GM18870 (cell line): ENCODE measurements around the gene BRSK2.

ENCODE experiments used
- ATAC-seq: cut with Tn5 transposase; IDR thresholded peaks from one replicate; pipeline ENCODE4 v1.9.1; 2021; ENCODE audit warnings: moderate library complexity; ENCODE audit not compliant: unreplicated experiment

The BRSK2 gene

GRCh38 chr11:1462698-1462975, 72.9 kb downstream of the BRSK2 start:
- no peak for ATAC-seq

GRCh38 chr11:1463056-1463455, 73.3 kb downstream of the BRSK2 start:
- no peak for ATAC-seq

- ATAC-seq, result no peak
These were observed 77.0 kb downstream of the BRSK2 start for GRCh38 chr11:1466784-1467183.

GRCh38 chr11:1467270-1467669, 77.5 kb downstream of the BRSK2 start:
- no peak for ATAC-seq

- ATAC-seq, result no peak
These were observed 78.3 kb downstream of the BRSK2 start for GRCh38 chr11:1468002-1468401.

- ATAC-seq, result no peak
These were observed 78.8 kb downstream of the BRSK2 start for GRCh38 chr11:1468473-1469066.

- ATAC-seq, result no peak
These were observed 79.7 kb downstream of the BRSK2 start for GRCh38 chr11:1469287-1469910.

GRCh38 chr11:1469911-1470680, 80.4 kb downstream of the BRSK2 start:
- no peak for ATAC-seq

GRCh38 chr11:1470681-1471611, 81.2 kb downstream of the BRSK2 start:
- no peak for ATAC-seq

- ATAC-seq, result no peak
These were observed 82.0 kb downstream of the BRSK2 start for GRCh38 chr11:1471736-1472135.

GRCh38 chr11:1472180-1473005, 82.7 kb downstream of the BRSK2 start:
- no peak for ATAC-seq

GRCh38 chr11:1473011-1473628, 83.4 kb downstream of the BRSK2 start:
- ATAC-seq, result no peak

- no peak for ATAC-seq
These were observed 84.1 kb downstream of the BRSK2 start for GRCh38 chr11:1473786-1474185.

GRCh38 chr11:1475841-1476240, 86.1 kb downstream of the BRSK2 start:
- no peak for ATAC-seq

- no peak for ATAC-seq
These were observed 87.4 kb downstream of the BRSK2 start for GRCh38 chr11:1476940-1477736.

- ATAC-seq, result no peak
These were observed 88.3 kb downstream of the BRSK2 start for GRCh38 chr11:1478011-1478410.

- ATAC-seq, result no peak
These were observed 88.8 kb downstream of the BRSK2 start for GRCh38 chr11:1478544-1478943.

- no peak for ATAC-seq
These were observed 89.4 kb downstream of the BRSK2 start for GRCh38 chr11:1479006-1479677.

- no peak for ATAC-seq
These were observed 90.0 kb downstream of the BRSK2 start for GRCh38 chr11:1479678-1480118.
